SK-N-MC (cell line): ENCODE data around the gene SLC35D3.

Source experiments
- EZH2 ChIP-seq: fragments of 200-600 bp; sonication (generic); IDR thresholded peaks from one replicate; pipeline ENCODE4 v1.6.1; 2017; ENCODE audit warnings: antibody characterized with exemption
- POLR2AphosphoS5 ChIP-seq: IDR thresholded peaks from 2 replicates; pipeline ENCODE4 v1.6.1; 2012; ENCODE audit warnings: mild to moderate bottlenecking, low read depth, low read length, borderline replicate concordance

GRCh38 chr6:136969433-136969832, 47.3 kb downstream of the SLC35D3 start:
- TF ChIP-seq EZH2, result no peak
- no peak for TF ChIP-seq POLR2AphosphoS5
